HG03520 (cell line): ENCODE results near the gene RHOH.
"Not testable (repeated sequence)": the region's sequence is repeated elsewhere in the genome, so short reads cannot be mapped to it uniquely, and the experiment has no call there.

Source experiments
- ATAC-seq: cut with Tn5 transposase; IDR thresholded peaks from one replicate; pipeline ENCODE4 v1.9.1; 2021; ENCODE audit warnings: mild to moderate bottlenecking, moderate library complexity; ENCODE audit not compliant: unreplicated experiment

RHOH gene

DNA sequence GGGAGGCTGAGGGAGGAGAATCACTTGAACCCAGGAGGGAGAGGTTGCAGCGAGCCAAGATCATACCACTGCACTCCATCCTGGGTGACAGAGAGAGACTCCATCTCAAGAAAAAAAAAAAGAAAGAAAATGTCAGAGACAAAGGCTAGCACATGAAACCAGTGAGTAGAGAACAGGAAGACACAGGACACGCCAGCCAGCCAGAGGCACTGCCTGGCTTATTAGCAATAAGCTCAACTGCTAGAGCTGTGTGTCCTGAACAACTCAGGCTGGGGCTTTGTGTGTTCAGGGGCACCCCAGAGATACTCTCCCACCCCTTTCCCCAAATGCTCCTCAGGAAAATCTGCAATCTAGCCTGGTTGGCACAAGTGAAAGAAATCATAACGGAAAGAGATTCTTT, 60.0 kb downstream of the RHOH start:
- ATAC-seq = no peak

DNA sequence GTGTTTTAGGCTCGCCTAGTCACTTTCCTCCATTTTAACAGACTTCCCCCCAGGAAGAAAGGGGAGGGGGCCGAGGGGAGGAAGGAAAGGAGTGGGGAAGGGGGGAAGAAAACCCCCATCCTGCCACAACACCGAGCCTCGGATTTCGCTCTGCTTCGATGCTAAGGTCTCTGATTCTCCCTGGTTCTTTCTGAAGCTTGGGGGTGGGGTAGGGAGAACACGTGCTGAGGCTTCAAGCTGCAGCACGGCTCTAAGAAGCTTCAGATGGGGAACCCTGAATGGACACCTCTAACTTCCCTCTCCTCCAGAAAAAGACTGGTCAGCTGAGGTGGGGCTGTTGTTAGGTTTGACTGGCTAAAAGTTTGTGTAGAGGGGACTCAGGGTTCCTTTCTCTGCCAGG, 61.8 kb downstream of the RHOH start:
- ATAC-seq = no peak

DNA sequence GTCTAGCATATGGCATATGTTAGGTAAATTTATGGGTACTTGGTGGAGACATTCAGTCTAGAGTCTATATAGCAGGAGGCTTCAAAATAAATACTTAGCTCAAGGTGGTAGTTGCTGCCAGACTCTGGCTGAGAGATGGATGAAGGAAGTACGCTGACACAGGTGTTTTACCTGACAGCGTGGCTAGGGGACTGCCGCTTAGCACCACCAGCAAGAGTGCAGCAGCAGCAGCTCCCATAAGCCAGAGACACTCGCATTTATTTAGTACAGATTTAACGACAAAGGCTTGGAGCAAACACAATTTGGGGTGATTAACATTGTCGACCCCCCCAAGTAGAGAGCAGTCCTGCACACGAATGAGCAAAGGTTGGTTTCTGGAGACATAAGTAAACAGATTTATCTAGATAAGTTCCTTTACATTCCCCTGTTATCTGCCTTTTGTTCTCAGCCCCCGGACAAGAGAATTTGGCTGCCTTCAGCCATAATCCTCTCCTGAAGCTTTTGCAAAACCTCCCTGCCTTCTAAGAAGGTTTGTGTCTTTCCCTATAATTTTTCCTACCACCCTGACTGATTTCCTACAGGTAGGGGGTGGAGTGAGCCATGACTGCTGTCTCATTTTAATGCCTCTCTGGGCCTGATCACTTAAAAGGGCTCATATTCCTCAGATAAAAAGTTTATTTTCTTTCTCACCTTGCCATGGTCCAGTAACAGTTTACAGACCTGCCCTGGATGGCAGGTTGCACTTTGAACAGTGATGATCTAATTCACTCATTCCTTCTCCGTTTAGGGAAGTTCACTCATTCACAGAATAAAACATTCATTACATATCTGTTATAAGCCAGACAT, 64.6 kb downstream of the RHOH start:
- no peak for ATAC-seq

DNA sequence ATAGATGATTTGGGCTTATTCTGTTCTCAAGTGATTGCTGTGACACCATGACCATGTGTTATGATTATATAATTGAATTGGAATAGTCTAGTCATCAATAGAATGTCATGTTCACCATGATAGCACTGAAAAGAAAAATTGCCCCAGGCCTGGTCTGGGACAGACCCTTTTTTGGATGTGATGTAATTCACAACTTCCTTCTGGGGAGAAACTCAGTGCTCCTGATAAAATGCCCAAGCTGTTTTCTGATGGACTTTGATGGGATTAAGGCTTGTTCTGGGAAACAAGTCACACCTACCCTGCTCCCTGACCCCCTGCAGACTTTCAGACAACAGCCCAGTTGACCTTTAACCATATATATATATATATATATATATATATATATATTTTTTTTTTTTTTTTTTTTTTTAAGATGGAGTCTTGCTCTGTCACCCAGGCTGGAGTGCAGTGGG, 65.3 kb downstream of the RHOH start:
- no peak for ATAC-seq

DNA sequence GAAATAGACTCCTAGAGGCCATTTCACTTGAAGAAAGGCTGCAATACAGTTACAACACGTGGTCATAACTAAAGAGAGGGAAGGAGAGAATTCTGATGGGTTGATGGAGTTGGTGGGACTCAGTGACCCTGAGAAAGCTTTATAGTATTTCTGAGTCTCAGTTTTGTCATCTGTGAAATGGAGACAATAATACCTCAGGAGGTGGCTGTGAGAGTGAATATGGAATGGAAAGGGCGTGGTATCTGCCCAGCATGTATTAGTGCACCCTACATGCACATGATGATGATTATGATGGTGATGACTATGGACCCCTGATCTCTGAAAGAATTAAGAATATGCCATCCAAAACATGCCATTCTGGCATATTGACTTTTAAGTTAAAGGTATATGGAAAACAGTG, 66.0 kb downstream of the RHOH start:
- ATAC-seq = no peak

DNA sequence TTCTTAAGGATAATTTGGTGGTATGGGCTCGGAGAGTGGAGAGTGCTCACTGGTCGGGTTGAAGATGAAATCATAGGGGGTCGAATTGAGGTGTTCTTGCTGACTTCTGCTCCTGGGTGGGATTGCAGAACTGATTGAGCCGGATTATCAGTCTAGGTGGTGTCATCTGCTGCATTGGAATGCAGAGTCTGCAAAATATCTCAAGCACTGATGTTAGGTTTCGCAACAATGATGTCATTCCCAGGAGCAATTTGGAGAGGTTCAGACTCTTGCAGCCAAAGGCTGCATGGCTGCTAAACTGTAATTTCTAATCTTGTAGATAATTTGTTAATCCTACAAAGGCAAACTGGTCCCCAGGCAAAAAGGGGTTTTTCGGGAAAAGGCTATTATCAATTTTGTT, 67.7 kb downstream of the RHOH start:
- ATAC-seq = no peak

DNA sequence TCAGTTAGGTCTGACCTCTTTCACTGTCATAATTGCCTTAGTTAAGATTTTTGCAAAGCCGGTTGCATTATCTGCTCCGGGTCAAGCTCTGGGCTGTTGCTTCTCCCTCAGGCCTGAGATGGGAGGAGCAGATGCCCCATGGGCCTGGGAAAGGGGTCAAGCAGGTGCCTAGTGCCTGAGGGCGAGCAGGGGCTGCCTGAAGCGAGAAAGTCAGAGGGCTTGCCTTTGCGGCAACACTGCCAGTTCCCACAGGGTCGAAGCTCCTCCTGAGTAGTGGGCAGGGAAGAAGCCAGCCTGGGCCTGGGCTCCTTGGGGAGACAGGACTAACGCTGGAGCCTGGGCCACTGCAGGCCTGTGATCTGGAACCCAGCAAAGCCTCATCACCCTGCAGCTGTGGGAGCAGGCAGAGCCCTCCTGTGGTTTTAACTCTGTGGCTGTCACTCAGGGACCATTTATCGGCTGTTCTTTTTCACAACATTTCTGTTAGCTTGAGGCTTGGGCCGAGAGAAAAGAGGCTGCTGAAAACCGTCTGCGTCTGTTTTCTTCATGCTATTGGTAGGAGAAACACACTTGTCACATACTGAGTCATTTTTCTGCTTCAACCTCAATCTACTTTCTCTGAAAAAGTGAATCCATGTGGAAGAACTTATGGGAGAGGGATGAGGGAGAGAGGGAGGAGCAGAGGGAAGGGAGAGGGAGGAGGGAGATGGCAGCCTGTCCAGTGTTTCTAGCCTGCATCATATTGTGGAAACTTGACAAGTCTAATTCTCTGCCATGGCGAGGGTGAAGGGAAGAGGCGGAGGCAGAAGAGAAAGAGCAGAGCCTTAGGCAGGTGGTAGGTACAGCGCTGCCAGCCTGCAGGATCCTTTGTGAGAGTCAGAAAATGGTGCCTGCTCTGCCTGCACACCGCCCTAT, 68.4 kb downstream of the RHOH start:
- no peak for ATAC-seq

DNA sequence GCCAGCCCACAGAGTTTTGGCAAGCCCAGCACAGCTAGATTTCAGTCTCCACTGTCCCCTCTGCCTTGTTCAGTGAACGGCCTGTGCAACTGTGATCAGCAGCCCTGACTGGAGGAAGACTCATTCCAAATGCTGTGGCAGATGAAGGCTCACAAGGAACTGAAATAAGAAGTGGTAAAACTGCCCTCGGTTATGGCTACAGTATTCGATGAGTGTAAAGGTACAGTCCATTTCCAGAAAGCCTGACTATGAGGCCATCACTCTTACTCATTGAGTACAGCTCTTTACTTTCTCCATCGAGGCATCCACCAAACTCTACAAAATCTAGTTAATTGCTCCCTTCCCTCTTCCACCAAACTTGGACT, 69.1 kb downstream of the RHOH start:
- no peak for ATAC-seq

DNA sequence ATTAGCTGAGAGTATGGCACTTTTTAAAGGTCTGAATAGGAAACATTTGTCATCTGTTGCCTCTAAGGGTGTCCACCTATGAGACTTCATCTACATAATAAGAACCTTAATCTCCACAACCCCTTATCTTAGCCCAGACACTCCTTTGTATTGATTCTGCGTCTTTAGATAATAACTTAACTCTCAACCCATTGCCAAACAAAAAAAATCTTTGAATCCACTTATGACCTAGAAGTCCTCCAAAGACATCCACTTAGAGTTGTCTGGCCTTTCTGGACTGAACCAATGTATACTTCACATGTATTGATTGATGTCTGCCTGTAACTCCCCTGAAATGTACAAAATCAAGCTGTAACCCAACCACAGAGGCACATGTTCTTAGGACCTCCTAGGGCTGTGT, 72.3 kb downstream of the RHOH start:
- ATAC-seq = no peak

DNA sequence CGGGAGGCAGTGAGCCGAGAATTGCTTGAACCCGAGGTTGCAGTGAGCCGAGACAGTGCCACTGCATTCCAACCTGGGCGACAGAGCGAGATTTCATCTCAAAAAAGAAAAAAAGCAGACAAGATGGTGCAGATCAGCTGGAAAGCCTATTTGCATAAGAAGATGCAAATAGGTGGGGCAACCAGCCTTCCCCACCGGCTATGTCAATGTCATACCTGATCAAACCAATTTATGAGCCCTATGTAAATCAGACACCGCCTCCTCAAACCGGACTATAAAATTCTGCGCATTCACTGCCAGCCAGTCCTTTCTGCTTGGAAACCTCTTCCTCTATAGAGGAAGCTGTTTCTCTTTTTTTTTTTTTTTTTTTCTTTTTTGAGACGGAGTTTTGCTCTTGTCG, 73.8 kb downstream of the RHOH start:
- no peak for ATAC-seq

DNA sequence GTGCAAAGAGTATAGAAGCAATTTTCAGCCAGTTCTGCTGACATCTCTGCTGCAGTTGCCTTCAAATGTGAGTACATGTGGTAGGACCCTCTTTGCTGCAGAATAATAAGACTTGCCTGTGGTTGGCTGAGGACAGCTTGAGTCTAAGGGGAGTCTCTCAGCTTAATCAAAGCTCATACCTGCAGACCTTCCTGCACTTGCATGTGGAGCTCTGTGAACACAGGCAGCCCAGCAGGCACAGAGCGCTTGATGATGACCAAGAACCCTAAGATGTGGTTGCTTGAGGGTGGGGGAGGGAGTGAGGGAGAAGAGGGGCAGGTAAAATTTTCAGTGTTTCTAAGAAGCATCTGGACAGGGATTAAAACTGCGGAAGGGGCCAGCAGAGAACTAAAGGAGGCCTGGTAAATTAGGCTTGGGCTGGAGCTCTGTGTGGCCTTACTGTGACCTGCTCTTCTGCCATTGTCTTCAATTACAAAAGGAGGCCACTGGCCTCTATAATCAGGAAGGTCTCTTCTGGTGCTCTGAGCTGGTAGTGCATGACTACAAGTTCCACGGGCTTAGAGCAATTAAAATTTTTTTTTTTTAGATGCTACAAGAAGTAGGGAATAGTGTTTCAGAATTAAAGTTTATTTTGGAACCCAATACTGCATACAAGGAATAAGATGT, 78.4 kb downstream of the RHOH start:
- ATAC-seq = no peak

DNA sequence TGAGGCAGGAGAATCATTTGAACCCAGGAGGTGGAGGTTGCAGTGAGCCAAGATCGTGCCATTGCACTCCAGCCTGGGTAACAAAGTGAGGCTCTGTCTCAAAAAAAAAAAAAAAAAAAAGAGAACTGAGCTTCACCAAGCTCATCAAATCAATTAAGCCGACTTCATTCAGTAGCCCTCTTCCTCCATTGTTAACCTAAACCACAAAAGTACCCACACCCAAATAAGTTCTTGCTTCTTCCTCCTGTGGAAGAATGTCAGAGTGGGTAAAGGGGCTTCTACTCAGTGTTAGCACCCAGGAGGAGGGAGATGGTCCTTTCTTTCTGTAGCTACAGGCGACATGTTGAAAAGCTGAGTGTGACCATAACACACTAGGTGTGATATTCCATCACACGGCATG, 79.7 kb downstream of the RHOH start:
- no peak for ATAC-seq

DNA sequence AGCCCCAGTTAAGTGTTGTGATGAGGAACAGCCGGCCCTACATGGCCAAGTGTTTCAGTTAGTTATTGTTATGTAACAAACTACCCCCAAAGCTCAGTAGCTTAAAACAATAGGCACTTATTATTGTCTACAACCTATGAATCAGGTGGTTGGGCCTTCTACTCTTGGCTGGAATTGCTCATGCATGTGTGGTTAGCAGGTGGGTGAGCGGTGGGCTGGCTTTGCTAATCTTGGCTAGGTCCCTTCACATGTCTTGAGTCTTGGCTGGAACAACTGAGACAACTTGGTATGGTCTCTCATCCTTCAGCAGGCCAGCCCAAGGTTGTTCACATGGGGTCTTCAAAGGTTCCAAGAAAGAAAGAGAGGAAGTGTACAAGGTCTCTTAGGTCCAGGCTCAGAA, 83.8 kb downstream of the RHOH start:
- no peak for ATAC-seq

DNA sequence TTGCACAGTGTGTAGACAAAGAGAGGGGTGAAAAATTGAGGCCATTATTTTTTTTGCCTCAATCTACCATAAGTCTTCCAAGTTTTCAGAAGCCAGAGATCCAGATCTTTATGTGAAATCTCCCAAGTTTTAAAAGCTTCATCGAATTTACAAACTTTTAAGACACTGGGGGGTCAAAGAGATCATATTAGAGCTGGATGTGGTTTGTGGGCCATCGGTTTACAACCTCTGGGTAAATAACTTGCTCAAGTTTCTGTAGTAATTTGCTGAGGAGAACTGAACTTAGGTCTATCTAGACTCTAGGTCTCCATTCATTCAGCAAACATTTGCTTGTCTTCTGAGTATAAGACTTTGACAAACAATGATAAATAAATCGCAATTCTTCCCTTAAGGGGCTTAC, 84.3 kb downstream of the RHOH start:
- ATAC-seq = no peak

DNA sequence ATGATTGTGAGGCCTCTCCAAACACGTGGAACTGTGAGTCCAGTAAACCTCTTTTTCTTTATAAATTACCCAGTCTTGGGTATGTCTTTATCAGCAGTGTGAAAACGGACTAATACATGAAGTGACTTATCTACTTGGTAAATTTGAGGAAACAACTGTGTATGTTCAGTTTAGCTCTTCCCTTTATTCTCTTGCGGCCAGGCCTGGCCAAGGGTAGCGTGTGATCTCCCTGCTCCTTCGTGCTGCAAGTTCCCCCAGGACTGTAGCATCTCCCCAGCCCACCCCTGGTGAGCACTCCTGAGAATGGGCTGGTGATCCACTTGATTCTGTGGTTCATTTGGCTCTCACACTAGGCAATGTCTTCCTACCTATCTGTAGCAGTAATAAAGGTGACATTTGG, 85.1 kb downstream of the RHOH start:
- ATAC-seq = no peak

DNA sequence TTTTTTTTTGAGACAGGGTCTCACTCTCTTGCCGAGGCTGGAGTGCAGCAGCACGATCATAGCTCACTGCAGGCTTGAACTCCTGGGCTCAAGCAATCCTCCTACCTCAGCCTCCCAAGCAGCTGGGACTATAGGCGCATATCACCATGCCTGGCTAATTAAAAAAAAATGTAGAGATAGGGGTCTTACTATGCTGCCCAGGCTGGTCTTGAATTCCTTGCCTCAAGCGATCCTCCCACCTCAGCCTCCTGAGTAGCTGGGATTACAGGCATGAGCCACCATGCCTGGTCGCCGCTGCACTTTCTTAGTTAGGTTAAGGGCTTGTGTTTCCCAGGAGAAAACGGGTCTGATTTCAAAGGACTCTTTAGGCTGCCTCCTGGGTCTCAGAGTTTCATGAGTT, 86.0 kb downstream of the RHOH start:
- not testable (repeated sequence) for ATAC-seq

DNA sequence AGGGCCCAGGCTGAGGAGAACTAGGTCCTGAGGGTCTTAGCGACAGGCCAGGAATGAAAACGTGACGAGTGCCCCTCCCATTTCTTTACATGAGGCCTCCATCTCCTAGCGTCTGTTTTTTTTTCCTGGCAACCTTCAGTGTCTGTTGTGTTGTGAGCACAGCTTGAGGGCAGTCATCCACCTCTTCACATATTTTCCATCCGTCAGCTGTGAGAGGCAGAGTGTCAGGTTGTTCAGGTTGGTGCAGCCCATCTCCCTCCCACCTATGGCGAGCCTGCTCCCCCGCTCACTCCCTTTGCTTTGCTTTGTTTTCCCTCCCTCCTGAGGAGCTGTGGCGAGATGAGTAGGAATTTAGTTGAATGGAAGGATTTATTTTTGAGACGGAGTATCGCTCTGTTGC, 86.6 kb downstream of the RHOH start:
- no peak for ATAC-seq

DNA sequence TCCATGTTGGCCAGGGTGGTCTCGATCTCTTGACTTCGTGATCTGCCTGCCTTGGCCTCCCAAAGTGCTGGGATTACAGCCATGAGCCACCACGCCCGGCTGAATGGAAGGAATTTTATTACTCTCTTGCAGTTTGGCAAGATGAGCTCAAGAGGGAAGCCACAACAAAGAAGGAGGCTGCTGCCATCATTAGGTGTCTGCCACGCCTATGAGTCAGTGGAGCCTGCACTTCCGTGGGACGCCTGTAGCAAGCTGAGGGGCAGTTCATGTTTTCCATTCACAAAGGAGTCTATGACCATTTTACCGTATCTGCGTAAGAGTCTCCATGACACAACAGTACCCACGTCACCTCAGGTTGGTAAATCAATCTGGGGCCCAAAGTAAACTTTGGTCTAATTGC, 87.1 kb downstream of the RHOH start:
- ATAC-seq = no peak

DNA sequence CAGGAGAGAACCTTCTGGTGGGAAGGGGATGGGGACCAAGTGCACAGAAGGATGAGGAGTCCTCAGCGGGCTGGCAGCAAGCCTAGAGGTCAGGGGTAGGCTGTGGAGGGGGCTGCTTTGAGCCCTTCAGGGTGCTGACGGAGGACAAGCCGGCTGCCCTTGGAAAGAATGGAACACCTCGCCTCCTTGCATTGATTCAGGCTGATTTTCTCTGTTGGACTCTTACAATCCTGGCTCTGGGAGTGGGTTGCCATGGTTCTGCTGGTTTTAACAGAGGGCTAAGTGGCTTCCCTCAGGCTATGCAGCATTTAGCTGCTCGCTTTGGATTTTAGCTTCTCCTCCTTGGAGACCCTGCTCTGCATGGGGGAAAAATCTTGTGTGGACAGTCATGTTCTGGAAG, 88.9 kb downstream of the RHOH start:
- ATAC-seq = no peak

DNA sequence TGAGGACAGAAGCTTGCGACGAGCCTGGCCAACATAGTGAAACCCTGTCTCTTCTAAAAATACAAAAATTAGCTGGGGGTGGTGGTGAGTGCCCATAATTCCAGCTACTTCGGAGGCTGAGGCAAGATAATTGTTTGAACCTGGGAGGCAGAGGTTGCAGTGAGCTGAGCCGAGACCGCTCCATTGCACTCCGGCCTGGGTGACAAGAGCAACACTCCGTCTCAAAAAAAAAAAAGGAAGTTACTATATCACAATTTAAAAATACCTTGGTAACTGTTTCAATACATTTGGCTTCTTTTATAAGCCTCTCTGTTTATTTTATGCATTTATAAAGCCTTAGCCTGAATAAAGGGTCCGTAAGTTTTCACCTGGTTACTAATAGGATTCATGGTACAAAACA, 91.7 kb downstream of the RHOH start:
- no peak for ATAC-seq

DNA sequence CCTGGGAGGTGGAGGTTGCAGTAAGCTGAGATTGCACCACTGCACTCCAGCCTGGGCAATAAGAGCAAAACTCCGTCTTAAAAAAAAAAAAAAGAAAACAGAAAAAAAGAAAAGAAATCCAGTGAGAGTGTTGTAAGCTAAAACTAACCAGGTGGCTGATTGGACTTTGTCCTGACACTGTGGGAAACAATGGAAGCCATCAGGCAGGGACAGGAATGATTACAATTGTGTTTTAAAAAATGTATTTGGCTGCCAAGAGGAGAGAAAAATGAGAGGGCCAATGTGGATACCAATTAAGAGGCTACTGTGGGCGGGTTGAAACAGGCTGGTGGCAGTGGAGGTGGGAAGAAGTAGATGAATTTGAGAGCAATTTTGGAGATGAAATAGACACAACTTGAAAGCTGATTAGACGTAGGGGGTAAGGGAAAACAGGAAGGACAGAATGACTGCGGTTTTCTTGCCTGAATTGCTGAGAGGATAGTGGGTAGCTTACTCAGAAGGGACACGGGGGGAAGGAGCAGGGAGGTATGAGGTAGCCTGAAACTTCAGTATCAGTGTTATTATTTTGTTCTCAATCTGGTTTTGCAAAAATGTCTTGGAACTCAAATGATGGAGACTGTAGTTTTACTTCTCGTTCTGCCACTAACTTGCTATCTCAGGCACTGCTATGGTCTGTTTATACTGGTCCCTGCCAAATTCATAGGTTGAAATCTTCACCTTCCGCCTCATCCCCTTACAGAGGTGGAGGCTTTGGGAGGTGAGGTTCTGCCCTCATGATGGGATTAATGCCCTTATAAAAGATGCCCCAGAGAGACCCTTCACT, 92.7 kb downstream of the RHOH start:
- no peak for ATAC-seq
